ENCODE results near the gene TARS3.
"Not testable (repeated sequence)": the region's sequence is repeated elsewhere in the genome, so short reads cannot be mapped to it uniquely, and the experiment has no call there.

The TARS3 gene

DNA sequence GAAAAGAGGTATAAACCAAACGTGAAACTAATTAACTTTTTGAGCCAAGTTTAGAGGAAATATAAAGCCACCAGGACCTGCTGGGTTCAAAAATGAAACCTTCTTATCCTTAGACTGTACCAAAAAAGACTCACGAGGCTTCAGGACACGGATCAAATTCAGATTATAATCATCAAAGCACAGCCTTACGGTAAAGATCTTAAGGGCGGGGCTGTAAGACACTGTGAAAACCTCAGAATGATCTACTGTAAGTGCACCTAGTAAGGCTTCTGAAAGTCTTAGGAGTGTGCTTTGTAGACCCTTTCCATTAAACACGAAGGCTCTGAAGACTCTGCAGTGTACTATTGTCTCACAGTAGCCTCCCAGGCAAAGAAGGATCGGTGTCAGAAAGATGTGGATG is 26.8 kb downstream of the TARS3 start:
- DNase-seq = no peak

DNA sequence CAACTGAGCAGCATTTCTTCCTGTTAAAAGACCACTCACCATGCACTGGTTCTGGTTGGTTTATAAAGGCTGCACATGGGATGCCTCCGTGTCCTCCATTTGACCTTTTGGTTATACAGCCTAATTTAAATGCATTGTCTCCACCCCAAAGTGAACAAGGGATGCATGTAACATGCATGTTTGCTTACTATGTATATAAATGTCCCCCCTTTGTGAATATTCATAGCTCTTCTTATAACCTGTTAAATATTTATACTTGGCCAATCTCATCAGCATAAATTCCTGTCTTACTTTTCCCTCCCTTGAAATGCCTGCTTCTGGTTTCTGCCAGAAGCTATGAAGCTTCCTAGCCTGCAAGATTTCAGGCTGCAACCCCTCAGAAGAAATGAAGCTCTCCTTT is 27.4 kb downstream of the TARS3 start:
- no peak for DNase-seq

DNA sequence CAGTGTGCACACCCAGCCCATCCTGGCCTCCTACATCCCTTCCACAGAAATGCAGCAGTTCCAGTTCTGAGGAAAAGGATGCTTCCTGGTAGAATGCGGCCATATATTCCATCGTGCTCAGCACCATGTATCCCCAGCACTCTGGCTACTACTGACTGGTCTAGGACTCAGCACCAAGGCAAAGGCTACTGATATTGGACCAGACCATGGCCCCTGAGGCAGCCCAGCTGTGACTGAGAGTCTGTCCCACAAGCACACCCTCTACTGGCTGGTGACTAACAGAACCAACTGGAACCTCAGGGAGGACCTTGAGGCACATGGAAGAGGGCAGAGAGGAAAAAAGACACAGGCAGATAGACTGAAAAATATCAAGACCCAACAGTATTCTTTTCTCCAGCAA is 30.0 kb downstream of the TARS3 start:
- no peak for DNase-seq

DNA sequence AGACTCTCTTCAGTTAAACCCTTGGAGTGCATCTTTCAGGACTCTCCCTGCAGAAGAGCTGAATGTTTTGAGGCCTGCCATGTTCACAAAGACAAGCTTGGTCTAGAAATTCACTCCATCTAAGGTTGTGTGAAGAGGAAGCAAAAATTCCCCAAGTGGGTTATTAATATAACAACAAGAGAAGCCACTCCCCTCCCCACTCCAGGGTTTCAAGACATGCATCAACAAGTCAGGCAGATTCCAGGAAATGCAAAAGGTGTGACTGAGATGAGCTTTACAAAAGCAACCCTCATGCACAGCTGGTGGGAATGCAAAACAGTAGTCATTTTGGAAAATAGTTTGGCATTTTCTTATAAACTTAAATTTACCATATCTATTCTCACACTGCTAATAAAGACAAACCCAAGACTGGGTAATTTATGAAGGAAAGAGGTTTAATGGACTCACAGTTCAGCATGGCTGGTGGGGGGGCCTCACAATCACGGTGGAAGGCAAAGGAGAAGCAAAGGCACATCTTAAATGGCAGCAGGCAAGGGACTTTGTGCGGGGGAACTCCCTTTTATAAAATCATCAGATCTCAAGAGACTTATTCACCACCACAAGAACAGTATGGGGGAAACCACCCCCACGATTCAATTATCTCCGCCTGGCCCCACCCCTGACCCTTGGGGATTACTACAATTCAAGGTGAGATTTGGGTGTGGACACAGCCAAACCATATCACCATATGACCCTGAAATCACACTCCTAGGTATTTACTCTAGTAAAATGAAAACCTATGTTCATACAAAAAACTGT is 31.3 kb downstream of the TARS3 start:
- no peak for DNase-seq

DNA sequence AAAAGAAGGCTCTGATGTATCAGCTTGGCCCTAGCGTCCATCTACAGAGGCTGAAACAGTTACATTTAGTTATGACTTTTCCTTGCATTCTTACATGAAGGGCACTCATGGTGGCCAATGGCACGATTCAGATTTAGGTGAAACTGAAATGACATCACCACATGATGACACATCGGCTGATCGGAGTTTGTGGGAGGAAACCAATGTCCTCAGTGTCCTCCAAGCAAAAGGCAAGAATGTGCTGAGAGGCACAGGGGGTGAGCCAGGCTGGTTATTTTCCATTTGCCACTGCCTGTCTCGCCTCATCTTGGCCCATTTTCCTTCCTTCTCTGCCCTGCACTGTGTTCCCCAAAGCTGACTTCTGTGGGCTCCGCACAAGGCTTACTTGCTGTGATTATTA is 34.4 kb downstream of the TARS3 start:
- no peak for DNase-seq

DNA sequence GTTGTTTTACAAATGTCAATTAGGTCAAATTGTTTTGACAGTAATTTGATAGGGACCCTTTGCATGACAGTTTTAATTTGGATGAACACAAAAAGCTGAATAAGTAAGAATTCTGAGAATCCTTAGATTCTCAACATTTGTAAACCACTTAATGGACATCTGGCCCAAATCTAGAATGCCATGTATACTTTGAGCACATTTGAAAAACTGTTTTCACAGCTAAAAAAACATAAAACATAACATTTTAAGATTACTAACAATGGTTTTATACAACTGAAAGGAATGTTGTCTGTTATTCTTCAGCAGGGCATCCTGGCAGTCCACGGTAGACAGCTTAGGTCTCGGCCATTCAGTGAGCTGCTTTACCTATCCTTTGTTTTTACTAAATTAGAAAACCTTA is 37.6 kb downstream of the TARS3 start:
- DNase-seq = no peak

DNA sequence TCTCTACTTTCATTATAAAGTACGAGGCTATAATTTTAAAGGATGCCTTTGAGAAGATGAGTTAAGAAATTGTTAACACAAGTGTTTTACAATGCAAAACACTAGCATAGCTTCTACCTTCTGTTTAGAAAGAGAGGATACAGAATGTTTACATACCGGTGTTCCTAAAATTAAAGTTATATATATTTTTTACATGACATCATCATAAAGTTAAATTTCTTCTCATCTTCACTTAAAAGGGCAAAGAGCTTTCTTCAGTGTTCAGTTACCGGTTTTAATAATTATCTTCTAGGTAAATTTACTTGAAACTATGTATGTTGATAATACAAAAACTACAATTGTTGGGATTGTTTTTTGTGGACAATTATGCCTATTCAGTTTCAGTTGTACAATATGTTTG is 39.4 kb downstream of the TARS3 start:
- DNase-seq = no peak

DNA sequence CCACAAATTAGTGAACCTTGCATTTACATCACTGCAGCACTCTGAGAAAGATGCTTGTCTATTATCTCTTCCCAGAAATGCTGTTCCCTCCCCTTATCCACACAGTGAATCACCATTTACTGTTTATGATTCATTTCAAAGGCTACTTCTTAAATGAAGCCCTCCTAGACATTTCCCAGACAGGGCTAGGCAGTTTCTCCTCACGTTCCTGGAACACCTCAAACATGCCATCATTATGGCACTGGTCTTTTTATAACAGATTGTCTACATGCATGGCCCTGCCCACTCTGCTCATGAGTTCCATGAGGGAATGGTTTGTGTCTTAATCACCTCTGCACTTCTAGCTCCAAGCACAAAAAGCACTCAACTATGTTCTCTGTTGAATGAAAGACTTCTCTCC is 39.9 kb downstream of the TARS3 start:
- no peak for DNase-seq

DNA sequence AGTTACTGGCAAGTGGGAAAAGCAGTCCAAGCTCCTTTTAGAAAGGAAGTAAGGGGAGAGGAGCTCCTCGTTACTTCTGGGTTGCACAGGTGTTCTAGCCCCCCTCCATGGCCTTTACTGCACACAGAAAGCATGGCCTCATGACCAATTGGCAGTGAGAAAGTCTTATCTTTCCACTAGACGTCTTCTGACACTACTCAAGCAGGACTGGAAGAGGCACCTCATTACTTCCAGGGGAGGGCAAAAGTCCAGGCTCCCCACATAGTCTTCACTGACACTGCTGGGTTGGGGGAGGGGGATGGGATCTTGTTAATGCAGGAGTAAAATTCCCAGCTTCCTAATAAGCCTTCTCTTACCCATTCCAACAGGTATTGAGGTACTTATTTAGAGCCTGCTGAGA is 44.5 kb downstream of the TARS3 start:
- peak; percentile 6 for DNase-seq

DNA sequence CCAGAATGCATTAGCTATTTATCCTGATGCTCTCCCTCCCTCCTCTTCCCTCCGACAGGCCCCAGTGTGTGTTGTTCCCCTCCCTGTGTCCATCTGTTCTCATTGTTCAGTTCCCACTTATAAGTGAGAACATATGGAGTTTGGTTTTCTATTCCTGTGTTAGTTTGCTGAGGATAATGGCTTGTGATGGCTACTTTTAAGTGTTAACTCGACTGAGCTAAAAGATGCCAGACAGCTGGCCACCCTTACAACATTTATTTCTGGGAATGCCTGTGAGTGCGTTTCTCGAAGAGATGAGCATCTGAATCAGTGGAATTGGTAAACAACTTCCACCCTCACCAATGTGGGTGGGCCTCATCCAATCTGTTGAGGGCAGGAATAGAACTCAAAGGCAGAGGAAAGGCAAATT is 47.3 kb downstream of the TARS3 start:
- DNase-seq = peak; percentile 97

DNA sequence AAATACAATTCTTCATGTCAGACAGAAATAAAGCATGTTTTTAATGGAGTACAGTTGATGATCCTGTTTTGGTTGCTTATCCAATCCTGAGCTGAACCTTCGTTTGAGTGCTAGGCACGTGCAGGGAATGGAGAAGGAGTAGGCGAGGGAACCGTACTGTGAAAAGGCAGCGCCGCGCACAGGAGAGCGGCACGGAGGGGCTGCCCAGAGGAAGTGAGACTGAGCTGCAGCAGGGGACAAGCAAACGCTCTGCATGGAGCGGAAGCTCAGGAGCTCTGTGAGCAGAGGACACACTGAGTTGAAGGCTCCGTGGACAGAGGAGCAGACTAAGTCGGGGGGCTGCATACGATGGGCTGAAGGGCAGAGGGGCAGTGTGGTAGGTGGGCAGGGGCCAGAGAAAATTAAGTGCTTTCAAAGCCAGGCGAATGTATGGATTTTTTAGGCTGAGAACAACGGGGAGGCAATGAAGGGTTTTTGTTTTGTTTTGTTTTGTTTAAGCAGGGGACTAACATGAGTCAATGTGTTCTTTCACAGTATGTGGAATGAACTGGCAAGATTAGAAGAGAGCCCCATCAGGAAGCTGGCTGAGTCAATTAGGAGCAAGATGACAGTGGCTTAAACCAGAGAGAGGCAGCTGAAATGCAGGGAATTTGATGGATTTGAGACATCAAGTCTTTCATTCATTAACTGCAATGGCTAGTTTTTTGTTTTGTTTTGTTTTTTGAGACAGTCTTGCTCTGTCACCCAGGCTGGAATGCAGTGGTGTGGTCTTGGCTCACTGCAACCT is 48.3 kb downstream of the TARS3 start:
- DNase-seq = peak; percentile 11

DNA sequence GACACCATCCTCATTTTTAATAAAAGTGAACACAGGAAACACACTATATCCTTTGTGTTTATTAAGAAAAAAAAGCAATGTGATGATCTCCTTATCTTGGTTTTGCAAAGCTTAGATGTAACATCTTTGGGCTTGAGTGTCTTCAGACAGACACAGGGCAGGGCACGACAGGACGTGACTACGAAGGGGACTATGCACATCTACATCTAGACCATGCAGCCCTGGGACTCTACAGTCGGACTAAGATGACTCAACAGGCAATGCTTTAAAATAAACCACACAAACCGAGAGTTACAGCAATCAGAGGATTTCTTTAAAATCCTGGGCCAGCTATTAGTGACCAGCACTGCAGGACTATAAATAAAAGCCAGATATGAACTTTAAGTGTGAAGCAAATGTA is 49.3 kb downstream of the TARS3 start:
- DNase-seq = no peak

DNA sequence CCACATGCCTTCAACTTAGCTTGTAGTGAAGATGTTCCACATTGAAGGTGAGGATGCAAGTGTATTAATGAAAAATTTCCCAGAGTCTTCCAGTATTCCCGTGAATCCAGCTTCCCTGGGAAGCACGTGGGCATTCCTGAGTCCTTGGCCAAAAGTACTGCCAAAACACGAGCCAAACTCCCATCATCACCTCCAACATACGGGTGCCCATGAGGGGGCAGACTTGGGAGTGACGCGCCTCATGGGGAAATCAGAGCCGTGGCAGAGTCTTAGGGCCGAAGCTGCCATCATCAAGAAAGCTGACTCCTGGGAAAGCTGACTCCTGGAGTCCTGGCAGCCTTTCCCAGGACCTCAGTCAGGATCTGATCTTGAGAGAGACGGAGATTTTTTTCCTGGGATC is 52.0 kb downstream of the TARS3 start:
- no peak for DNase-seq

DNA sequence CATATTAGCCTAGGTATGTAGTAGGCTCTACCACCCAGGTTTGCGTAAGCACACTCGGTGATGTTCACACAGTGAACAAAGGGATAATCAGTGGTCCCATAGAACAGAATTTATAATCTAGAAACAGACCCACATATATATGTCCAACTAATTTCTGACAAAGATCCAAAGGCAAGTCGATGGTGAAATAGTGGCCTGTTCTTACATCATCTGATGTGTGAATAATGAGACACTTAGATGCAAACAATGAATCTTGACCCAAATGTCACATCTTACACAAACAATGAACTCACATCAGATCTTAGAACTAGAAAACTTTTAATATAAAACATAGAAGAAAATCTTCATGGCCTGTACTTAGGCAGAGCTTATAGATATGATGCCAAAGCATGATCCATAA is 54.5 kb downstream of the TARS3 start:
- DNase-seq = no peak

DNA sequence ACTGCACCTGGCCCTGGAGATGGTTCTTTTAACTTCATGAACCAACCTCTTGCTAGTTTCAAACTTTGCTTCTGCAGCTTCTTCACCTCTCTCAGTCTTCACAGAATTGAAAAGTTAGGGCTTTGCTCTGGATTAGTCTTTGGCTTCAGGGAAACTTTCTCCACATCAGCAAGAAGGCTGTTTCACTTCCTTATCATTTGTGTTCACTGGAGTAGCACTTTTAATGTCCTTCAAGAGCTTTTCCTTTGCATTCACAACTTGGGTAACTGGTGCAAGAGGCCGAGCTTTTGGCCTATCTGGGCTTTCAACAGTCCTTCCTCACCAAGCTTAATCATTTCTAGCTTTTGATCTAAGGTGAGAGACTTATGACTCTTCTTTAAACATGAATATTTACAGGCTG is 56.4 kb downstream of the TARS3 start:
- DNase-seq = no peak

DNA sequence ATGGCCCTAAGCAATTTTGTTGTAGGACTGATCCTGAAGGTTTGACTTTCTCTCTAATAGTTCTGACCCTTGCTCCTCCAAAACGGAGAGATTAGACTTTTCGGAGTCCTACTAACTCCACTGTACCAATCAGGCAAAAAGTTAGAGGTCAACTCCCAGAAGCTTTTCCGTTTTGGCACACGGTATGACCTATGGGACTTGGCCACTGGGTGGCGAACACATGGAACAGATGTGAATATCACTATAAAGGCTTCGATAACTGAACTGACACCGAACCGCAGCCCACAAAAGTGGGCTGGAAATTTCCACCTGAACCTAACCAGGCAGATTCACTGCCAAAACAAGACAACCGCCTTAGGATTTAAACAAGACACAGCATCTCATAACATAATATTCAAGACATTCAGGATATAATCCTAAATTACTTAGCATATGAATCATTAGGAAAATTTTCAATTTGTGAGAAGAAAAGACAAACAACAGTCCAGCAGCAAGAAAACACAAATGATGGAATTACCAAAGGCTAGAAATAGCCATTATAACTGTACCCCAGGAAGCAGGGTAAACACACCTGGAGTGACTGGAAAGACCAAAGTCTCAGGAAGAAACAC is 59.9 kb downstream of the TARS3 start:
- DNase-seq = no peak

DNA sequence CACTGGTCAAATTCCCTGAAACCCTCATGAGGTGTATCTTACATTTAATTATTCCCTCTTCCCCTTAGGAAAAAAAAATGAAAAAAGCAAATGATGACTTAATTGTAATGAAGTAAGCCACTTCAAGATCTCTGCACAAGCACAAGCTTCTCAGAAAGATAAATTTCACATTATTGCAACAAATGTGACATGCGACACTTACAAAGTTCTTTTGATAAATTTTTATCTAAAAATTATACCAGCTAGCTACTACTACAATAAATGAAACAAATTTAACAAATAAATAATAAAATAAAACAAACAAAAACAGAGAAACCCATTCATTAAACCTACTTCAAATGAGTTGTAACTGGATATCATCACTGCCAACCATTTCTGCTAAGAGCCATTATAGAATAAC is 62.1 kb downstream of the TARS3 start:
- DNase-seq = no peak

DNA sequence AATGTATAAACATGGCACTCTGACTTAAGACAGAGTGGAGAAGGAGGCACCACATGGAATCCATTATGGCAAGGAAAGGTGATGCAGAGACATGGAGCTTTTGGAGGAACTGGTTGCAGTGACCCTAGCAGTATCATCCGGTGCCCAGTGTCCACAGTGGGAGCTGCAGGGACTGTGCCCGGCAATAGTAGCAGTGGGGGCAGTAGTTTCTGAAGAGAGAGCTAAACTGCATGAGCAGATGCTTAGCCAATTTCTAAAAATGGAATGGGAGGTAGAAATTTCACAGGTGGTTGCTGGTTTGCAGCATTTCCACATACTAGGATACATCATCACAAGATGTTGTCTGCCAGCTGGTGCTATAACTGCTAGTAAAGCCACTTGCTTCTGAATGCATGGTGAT is 64.3 kb downstream of the TARS3 start:
- peak; percentile 52 for DNase-seq

DNA sequence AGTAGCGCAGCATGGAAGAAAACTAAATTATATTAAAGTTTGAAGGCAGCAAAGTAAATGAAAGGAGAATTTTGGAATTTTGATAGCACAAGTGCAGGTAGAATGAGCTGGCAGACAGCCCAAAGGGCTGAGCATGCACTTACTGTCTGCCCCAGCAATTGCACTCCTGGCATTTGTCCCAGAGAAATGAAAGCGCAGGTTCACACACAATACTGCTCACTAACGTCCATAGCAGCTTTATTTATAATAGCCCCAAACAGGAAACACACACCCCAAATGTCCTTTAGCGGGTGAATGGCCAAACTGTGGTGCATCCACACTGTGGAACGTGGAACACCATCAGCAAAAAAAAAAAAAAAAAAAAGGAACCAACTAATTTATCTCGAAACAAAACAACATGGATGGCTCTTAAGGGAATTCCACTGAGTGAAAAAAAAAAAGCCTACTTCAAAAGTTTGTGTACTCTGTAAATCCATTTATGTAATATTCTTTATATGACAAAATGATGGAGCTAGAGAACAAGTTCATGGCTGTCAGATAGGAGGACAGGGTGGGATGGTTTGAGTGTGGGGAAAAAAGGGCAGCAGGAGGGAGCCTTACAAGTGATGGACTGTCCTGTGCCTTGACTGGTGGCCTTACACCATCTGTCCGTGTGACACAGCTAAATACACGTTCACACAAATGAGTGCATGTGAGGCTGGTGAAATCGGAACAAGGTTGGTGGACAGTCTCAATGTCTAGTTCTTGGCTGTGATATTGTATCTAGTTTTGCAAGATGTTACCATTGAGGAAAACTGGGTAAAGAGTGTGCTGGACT is 66.1 kb downstream of the TARS3 start:
- DNase-seq = peak; percentile 78

DNA sequence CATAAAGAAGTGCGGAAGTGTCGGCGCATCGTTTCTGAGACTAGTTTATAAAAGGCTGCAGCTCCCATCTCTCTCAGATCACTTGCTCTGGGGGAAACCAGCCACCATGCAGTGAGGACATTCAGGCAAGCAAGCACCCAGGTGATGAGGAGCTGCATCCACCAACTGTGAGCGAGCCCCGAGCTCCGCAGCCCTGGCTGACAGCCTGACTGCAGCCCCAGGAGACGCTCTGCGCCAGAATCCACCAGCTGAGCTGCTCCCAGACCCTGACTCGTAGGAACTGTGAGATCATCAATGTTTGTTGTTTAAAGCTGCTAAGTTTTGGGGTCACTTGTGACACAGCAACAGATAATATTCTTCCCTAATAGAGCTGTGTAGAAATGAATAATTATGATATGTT is 67.1 kb downstream of the TARS3 start:
- peak; percentile 76 for DNase-seq

DNA sequence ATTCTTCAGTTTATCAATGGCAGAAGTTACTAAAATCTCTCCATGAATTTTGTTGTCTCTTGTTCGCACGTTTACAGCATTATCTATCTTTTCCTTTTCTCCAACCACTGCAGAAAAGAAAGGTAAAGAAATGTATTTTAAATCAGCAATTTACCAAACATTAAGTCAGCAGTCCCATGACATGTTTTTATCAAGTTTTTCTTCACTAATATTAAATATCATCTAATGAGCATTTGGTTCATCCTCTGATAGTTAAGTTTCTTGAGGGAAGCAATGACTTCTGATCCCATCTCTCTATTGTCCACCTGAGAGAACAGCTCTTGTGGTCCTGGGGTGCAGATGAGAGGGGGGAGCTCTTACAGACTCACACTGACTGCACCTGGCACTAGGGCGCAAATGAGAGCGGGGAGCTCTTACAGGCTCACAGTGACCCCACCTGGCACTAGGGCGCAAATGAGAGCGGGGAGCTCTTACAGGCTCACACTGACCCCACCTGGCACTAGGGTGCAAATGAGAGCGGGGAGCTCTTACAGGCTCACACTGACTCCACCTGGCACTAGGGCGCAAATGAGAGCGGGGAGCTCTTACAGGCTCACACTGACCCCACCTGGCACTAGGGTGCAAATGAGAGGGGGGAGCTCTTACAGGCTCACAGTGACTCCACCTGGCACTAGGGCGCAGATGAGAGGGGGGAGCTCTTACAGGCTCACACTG is 69.5 kb downstream of the TARS3 start:
- DNase-seq = not testable (repeated sequence)

DNA sequence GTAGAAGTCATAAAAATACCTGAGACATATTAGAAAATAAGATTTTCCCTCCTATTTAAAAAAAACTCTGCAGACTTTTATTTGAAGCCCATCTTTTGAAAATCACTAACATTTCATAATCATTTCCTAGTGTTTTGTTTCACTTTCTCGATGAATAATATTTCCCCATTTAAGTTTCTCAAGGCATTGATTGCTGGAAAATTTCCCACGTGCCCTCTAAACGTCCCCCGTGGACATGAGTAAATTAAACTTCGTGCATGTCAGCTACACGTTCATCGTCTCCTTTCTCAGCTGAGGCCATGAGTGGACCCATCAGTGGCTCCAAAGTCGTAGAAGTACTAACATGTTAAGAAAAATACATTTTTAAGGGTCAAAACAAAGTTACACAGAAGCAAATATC is 70.1 kb downstream of the TARS3 start:
- no peak for DNase-seq
